HG03135 (cell line): ENCODE results near the gene KRT73.

Source experiments
- ATAC-seq: cut with Tn5 transposase; IDR thresholded peaks from one replicate; pipeline ENCODE4 v1.9.1; 2021; ENCODE audit warnings: mild to moderate bottlenecking, moderate library complexity; ENCODE audit not compliant: unreplicated experiment

The KRT73 gene

DNA sequence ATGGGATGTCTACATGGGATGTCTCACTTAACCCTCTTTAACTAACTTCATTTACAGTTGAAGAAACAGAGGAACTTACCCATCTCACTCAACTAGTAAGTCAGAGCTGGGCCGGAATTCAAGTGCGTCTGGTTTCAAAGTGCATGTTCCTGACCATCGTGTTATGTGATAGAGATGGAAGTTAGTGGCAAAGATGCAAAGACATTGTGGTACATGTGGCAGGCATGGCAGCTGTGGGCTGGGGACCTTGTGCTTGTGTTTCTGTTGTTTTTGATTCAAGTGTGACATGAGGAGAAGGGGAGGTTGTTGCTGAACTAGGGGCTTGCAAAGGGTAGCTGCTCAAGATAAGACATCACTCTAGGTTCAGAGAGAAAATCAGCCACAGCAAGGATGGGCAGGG is 42.4 kb downstream of the KRT73 start:
- ATAC-seq, result no peak

DNA sequence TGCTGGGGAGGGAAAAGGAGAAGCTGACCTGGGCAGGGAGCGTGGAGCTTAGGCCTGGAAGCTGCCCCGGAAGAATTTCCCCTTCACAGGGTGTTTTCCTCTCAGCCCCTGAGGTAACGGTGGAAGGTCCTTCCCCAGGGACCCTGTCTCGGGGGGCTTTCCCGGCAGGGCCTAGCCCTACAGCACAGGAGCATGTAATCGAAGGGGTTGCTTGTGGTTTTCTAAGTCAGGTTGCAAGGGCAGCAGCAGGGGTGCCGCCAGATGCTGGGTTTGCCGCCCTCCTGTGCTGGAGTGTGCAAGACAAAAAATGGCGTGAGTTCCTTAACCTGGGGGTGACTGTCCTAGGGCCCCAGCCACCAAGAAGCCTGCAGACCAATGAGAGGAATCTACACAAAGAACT is 43.1 kb downstream of the KRT73 start:
- ATAC-seq, result no peak

DNA sequence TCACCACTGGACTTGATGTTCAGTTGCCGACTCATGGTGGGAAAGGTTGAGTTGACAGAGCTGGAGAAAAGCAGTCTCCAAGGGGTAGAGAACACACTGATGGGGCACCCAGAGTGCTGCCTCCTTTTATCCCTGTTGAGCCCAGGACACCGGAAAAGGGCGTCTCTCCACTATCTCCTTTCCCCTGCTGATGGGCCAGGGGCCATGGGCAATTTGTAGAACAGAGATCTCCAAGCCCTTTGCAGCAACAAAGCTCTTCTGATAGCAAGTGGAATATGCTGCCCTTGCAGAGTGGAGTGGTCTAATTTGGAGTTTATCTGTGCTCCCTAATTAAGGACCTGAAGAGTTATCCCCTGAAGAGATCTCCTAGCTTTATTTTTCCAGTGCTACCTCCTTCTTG is 44.6 kb downstream of the KRT73 start, which contains the start of gene KRT74:
Gene KRT74 (minus strand): TSS at position 101 of the 400 bp plus-strand sequence. CDS start 66 bp downstream, at position 35.
- no peak for ATAC-seq

DNA sequence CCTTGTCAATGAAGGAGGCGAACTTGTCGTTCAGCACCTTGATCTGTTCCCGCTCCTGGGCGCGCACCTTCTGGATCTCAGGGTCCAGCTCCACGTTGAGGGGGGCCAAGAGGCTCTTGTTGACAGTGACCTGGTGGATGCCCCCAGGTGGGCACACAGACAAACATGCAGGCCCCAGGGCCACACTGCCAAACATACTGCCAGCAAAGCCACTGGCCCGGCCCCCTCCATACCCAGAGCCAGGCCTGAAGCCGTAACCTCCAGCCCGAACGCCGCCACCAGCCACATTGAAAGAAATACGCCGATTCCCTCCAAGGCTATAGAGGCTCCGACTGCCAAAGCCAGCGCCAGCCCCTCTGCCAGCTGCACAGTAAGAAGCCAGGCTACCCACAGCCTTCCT is 45.1 kb downstream of the KRT73 start:
- no peak for ATAC-seq

DNA sequence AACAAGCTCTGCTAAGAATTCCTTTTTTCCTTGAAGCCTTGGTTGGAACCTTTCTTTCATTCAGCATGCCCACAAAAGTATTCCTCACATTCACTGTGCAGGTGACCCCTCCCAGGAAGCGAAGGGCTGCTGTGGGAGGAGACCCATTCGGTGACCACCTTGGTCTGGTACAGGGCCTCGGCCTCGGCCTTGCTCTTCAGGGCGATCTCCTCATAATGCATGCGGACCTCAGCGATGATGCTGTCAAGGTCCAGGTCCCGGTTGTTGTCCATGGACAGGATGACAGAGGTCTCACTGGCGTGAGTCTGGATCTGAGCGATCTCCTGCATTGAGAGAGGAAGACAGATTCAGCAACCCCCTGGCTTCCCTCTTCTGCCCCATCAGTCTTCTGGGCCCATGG is 47.8 kb downstream of the KRT73 start:
- ATAC-seq, result no peak

DNA sequence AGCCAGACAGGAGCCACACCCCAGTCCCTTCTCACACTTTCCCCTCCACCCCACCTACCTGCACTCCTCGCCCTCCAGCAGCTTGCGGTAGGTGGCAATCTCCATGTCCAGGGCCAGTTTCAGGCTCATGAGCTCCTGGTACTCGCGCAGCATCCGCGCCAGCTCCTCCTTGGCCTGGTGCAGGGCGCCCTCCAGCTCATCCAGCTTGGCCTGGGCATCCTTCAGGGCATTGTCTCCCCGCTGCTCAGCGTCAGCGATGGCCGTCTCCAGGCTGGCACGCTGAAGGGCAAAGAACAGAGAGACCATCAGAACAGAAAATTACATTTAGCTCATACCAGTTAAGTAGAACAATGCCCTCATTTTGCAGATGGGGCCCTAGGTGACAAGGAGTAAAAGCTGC is 50.2 kb downstream of the KRT73 start:
- no peak for ATAC-seq

DNA sequence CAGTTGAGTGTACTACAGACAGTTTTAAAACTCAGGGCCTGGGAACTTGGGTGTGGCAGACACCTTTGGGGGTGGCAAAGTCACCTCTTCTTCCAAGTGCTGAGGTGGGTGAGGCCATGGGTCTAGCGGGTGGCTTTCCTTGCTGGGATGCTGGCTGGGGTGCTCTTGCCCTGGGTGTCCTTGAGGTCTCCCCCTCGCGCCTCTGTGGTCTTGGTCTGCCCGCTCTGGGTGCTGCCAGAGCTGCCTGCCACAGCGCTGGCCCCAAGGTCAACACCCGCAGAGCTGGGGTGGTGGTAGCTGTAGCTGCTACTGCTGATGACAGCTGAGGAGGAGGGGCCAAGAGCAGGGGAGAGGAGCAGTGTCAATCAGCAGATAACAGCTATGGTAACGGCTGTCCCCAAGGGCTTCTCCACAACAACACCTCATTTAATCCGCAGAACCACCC is 51.5 kb downstream of the KRT73 start:
- ATAC-seq, result no peak

DNA sequence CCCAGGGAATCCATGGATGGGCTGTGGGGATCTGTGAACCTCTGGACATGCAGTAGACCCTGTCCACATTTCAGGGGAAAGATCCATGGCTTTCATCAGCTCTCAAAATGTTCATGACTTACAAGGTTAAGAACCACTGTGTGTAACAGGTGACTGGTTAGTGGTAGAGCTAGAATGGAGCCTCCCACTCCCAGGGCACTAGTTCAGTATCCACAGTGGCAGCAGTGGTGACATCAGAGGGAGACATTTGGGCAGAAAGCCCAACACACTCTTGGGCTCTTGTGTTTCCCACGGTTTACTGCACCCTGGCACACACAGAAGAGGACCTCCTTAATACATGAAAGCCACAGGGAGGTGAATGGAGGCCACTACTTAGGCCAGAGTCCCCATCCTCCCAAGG is 53.8 kb downstream of the KRT73 start:
- ATAC-seq, result no peak

DNA sequence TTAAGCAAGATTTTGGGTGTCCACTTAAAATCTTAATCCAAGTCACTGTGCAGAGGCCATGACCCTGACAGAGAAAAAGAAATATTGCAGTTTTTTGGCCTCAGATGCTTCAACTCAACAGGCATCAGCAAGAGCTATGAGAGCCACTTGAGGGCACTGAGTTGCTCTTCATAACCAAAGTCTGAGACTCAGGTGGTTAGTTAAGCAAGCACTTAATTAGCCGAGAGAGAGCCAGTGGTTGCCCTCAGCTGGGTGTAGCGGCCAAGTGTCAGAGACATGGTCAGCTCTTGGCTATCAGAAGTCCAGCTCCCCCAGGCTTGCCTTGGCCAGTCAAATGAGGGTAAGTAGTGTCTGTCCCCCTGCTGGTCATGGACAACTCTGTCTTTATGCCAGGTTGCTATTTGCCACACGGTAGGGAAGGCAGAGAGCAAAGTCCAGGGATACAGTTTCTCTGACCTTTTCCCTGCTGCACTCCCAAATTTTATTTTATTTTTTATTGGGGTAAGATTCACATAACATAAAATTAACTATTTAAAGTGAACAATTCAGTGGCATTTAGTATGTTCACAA is 56.4 kb downstream of the KRT73 start:
- ATAC-seq, result no peak

DNA sequence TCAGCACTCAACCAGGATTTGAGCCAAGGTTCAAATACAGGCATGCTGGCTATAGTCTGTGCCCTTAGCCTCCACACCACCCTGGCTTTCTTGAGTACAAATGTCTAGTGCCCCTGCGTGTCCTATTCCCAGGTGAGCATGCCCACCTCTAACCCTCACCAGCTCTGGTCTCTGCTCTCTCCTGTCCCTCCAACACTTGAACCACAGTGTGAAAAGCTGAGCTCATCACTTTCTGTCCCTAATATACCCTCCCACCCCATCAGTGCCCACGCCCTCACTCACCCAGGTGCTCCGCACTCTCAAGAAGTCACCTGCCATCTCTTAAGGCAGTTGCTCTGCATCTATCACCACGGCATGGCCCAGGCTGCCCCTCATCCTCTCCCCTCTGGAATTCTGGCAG is 58.4 kb downstream of the KRT73 start:
- no peak for ATAC-seq

DNA sequence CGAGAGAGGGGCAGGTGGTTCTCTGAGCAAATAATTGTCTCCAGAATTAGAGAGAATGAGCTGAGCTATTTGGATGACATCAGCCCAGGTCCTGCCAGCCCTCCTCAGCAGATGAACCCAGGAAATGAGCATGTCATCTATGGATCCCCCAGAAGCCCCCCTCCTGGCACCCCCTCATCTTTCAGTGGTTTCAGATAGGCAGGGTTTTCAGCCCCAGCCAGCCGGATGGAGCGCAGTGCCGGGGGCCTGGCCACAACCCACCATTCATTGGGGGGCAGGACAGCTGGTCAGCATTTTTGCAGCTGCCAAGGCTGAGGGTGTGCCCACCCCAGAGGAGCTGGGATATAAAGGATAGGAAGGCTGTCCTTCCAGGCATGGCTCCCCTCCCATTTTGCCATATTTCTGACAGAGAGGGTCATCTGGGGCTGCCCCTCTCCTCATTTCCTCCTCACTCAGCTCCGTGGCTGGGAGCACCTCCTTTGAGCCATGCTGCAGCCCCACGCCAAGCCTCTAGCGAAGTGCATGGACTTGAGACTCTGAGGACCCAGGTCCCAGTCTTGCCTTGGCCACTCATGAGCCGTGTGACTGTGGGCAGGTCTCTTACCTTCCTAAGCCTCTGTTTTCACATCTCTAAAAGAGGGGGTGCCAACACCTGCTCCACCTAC is 59.4 kb downstream of the KRT73 start:
- ATAC-seq, result no peak
